Measurements from ENCODE around the gene EYA3.

EYA3 gene

DNA sequence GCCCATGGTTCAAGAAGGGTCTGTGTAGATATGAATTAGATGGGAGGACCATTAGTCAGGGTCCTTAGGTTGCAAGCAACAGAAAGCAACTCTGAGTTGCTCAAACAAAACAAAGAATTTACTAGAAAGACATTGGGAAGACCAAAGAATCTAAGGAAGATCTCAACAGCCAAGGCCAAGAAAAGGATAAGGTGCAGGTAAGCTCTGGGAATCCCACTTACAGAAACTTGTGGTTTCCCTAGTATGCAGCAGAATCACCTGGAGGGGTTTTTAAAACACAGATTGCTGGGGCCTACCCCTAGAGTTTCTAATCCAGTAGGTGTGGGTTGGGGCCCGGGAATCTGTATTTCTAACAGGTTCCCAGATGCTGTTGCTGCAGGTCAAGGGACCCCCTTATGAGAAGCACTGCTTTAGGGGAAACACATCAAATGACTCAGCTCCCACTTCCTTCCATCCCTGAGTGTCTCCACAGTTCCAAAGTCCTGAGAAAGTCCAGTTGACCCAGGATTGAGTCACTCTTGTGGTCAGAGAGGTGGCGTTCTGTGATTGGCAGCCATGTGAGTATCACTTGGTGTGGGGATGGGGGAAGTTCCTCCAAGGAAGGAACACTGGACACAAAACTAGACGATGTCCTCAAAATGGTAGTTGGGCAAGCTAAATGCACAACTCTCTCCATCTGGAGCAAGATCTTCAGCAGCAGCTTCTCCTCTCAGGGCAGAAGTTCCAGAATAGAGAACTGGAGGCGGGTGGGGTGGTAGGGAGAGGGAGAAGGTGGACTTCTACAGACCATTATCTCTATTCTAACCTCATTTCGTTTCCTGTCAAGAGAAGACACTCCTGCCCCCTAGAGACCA lies 24.2 kb upstream of the EYA3 start:
- DNase-seq (ENCODE audit: low spot score): peak; percentile 61

DNA sequence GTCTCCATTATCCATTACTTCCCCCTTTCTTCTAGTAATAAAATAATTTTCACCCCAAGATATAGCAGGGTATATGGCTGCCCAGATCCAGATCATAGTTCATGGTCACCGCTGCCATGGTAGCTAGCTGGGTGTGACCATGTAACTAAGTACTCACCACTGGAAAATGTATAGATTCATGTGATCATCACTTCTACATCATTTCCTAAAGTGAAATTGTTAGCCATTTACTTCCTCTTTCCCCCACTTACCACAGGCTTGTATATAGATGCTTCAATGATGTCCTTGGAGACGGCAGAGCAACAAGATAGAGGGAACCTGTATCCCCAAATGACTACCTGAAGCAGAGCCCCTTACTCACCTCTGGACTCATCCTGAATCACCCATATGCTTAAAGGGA lies 22.7 kb upstream of the EYA3 start:
- no peak for DNase-seq (ENCODE audit: low spot score)

DNA sequence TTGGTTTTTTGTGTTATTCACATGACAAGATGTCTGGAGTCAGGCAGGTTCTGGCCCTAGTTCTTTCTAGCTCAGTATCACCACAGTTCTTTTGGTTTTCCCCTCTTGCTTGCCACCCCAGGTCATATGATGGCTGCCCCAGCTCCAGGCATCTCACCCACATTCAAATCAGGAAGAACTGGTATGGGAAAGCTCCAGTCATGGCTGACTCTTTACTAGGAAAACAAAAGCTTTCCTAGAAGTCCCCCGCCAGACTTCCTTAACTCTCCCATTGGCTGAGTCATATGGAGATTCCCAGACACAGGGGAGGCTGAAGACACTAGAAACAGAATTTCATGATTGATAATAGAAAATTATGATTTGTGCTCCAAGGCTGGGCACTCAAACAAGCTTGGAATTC lies 22.1 kb upstream of the EYA3 start:
- no peak for DNase-seq (ENCODE audit: low spot score)

DNA sequence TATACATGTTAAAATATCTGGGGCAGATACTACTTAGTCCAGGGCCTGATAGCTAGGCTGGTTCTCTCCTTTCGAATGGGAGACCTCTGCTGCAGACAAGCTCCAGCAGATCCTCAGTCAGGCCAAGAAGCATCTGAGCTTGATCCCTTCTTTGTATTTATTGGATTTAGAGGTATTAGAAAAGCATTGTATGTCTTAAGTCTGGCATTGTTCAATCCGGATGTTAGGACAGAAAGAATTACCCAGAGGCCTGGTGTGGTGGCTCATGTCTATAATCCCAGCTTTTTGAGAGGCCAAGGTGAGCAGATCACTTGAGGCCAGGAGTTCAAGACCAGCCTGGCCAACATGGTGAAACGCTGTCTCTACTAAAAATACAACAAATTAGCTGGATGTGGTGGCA lies 21.2 kb upstream of the EYA3 start:
- no peak for DNase-seq (ENCODE audit: low spot score)

DNA sequence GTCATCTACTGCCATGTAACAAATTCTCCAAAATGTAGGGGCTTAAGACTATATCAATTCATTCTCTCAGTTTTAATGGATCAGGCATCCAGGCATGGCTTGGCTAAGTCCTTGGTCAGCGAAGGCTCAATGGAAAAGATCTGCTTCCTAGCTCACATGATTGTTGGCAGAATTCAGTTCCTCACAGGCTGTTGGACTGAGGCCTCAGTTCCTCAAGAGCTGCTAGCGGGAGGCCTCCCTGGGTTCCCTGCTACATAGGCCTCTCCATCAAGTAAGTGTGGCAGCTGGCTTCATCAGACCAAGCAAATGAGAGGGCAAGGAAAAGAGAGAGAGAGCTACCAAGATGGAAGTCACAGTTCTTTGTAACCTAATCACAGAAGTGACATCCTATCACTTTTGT lies 19.6 kb upstream of the EYA3 start:
- DNase-seq (ENCODE audit: low spot score): no peak

DNA sequence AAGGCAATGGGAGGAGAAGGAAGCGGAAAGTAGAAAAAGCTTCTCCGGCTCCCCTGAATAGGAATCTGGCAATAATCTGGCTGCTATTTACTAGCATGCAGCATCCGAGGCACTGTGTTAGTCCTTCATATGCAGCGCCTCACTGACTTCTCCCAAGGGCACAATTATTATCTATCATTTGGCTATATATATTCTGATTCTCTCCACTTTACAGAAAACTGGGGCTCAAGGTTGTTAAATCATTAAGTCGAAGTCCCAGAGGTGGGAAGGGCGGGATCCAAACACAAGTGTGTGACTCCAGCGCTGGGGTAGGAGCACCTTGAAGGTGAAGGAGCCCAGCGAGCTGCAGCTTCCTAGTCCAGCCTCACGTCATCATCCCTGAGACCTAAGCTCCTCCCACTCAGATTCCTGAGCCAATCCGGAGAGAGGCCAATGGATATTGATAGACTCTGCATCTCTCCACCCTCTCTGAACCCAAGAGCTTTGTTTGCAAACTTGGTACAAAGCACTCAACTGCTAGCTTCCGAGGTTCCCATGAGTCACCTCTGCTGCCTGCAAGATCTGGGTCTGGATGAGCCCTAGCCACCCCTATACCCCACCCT lies 16.6 kb upstream of the EYA3 start:
- peak; percentile 96 for DNase-seq (ENCODE audit: low spot score)

DNA sequence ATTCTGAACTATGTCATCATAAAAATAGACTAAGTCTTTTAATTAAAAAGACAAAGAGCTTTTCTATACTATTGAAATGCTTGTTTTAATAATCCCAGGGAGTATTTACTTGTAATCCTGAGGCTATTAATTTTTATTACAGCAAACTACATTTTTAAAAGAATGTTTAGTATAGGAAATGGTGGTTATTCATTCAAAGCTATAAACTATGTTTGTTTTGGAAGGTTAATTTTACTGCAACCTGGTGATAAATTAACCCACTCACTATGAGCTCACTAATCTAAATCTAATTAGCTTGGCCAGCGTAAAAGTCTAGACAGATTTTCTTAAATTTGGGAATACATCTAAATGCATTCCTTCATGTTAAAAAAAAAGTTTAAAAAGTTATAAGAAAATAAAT lies 13.8 kb upstream of the EYA3 start:
- DNase-seq (ENCODE audit: low spot score): no peak

DNA sequence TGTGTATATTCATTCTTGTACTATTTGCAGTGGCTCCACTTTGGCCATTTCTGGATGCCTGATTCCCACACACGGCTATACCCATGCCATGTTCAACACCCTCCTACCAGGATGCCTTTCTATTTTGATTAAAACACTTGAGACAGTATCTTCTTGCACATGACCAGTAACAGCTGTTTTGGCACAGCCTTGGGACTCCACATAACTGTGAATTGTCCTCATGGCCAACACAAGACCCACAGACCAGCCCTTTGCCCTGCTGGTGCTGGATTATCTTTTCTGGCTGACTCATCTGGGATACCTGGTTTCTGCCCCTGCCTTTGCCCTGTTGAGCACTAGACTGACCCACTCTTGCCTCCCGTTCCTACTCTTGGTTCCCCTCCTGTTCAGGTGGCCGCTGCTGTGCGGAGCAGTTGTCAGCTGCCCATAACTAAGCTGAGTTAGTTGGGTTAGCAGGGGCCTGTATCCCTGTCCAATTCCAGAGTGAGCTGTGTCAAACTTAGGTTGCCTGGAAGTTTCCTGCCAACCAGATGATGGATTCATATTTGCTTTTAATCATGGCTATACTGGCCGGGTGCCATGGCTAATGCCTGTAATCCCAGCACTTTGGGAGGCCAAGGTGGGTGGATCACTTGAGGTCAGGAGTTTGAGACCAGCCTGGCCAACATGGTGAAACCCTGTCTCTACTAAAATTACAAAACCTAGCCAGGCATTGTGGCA lies 10.8 kb upstream of the EYA3 start:
- DNase-seq (ENCODE audit: low spot score): no peak

DNA sequence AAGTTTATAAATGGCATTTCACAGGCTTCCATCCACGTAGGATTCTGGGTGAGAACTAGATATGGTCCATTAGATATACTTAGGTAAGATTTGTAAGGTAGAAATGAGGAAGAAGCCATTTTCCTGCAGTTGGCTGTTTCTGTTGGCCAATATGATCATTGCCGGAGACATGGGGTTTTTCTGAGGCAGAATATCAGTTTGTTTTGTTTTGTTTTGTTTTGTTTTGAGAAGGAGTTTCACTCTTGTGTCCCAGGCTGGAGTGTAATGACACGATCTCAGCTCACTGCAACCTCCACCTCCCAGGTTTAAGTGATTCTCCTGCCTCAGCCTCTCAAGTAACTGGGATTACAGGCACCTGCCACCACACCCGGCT lies 8.7 kb upstream of the EYA3 start:
- no peak for DNase-seq (ENCODE audit: low spot score)

DNA sequence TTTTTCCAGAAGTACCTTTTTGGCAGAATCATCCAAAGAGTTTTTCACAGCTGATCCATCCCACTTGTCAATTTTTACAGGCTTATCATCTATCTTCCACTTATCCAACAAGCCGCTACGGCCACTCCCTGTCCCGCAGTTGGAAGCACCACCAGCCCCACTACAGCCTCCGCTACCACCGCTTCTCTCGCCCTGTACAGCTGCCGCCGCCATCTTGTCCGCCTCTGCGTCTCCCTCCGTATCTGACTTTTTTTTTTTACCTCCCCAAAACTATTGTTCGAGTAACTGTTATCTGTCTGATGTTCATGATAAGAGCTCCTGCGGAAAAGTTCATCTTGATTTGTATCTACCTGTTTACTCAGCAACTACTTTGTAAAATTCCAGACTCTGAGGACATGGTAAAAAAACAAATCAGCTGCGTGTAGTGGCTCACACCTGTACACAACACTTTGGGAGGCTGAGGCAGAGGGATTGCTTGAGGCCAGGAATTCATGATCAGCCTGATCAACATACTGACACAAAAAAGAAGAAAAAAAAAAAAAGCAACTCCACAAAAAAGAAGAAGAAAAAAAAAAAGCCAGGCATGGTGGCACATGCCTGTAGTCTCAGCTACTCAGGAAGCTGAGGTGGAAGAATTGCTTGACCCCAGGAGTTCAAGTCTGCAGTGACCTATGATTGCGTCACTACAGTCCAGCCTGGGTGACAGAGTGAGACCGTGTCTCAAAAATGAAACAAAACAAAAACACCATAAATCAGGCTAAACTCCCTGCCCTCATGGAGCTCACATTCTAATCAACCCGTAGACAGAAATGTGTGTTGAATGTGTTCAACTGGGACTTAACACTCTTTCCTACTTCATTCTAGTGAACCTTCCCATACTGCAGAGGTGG lies 8.0 kb upstream of the EYA3 start:
- DNase-seq (ENCODE audit: low spot score): no peak

DNA sequence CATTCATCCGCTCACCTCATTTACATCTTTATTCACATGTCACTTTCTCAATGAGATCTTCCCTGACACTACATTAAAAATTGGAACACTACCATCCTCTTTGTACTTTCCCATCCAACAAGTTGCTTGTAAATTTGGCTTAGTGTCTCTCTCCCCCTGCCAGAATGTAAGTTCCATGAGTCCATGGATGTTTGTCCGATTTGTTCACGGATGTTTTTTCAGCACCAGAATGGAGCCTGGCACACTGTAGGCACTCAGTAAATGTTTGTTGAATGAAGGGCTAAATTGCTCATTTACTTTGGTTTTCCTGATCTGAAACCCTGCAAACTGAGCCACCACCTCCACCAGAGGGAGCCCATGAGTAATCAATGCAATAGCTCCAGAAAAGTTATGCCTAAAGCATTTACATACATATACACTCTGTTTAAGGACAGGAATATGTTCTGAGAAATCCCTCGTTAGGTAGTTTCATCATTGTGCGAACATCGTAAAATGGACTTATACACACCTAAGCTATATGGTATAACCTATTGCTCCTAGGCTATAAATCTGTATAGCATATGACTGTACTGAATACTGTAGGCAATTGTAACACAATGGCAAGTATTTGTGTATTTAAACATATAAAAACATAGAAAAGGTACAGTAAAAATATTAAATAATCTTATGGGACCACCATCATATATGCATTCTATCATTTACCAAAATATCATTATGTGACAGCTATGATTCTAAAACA lies 2.8 kb upstream of the EYA3 start:
- peak; percentile 90 for DNase-seq (ENCODE audit: low spot score)

DNA sequence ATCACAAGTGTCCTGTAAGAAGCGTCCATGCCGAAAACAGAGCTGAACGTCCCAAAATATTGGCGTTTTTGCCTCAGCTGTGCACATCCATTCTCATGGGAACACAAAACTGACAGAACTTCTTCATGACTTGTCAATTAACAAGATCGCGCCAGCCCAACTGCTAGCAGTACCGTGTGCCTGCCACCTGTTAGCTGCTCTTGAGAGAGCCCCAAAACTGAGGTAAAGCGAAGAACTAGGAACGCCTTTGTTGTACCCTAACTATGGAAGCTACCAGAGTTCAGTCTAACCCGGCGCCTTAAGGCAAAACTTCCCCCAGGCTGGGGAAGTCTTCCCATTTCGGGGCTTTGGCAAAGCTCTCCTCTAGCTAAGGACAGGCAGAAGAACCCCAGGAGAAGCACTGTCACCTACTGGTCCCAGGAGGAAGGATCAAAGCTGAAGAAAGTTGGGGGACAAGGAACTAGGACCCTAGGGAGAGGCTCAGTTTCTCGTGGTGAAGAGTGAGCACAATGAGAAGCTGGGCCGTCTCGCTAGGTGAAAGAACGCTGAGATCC lies 719 bp downstream of the EYA3 start:
- DNase-seq (ENCODE audit: low spot score): peak; percentile 54

DNA sequence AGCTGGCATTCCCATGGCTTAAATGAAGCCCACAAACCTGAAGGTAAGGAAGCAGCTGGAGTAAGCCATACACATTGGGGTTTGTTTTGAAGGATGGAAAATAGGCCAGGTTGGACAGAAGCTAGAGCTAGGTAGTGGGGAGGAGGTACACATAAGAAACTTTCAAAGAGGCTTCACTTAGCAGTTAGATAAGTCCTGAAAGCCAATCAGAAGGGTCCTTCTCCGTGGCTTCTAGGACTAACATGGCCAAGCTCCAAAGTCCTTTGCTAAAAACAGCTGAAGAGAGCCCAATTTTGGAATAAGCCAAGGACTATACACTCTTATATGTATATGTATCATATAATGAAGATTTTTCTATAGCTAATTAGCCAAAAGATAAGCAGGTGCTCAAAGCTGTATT lies 1.8 kb downstream of the EYA3 start:
- DNase-seq (ENCODE audit: low spot score): no peak

DNA sequence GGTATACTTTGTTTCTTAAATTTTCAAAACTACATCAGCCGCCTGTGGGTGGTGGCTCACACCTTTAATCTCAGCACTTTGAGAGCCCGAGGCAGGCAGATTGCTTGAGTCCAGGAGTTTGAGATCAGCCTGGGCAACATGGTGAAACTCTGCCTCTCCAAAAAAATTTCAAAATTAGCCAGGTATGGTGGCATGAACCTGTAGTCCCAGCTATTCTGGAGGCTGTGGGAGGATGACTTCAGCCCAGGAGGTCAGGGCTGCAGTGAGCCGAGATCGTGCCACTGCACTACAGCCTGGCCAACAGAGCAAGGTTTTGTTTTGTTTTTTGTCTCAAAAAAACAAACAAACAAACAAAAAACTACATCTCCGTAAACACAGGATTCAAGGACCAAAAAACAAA lies 3.3 kb downstream of the EYA3 start:
- no peak for DNase-seq (ENCODE audit: low spot score)

DNA sequence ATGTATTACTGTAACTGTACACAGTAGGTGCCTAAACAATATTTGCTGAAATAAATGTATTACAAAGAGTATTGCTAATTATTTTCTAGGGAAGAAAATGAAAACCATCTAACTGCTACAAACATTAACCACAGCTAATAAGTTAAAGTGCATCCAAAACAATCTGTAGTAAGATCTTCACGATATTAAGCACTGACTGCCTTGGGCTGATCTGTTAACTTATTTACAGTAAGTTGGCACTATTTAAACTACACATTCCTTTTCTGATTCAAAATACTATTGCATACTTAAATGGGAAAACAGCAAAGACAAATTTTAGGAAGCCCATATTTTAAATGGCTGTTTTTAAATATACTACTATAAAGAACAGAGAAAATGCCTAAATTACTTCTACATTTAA lies 4.5 kb downstream of the EYA3 start:
- DNase-seq (ENCODE audit: low spot score): no peak

DNA sequence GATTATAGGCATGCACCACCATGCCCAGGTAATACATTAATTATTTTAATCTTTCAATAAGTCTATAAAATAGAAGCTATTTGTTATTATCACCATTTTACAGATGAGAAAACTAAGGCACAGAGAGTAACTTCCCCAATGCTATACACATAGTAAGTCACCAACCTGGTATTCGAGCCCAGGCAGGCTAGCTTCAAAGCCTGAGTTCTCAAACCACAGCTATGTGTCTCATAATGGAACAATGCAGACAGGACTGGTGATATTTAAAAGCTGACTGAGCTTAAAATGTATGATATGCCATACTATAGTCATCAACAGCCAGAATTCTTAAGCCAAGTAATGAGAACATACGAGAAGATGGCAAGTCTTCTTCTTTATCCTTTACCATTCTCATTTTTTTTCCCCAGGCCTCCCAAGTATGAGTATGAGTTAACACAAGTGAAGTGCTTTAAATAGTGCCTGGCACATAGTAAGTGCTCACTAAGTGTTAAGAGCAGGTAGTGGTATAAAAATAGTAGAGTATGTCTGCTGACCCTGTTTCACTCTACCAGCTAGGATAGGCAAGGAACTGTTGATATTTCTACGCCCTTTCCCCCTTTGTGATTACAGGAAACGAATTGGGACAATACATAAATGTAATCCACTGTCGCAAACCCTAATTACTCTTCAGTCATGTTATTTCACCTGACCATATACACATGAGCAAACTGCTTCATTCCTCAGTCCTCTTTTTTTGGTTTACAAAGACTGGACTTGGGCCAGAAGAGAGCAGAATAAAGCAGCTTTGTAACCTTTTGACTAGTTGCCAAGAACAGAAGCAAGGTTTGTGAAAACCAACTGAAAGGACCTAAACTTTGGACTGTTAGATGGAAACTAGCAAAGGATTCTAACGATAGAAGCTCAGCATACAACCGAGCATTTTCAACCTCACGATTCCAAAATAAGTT lies 9.5 kb downstream of the EYA3 start:
- DNase-seq (ENCODE audit: low spot score): peak; percentile 80

DNA sequence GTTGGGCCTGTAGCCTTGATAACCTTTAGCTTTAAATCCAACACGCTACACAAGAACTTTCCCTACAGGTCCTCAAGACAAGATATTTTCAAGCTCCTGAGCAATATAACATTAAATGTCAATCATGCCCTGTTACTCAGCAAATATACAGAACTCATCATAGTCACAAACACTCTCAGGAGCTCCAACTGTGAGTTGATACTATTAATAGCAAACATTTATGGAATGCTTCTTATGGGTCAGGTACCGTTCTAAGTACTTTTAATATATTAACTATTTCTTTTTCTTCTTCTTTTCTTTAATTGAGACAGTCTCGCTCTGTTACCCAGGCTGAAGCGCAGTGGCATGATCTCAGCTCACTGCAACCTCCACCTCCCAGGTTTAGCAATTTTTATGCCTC lies 10.1 kb downstream of the EYA3 start:
- DNase-seq (ENCODE audit: low spot score): no peak

DNA sequence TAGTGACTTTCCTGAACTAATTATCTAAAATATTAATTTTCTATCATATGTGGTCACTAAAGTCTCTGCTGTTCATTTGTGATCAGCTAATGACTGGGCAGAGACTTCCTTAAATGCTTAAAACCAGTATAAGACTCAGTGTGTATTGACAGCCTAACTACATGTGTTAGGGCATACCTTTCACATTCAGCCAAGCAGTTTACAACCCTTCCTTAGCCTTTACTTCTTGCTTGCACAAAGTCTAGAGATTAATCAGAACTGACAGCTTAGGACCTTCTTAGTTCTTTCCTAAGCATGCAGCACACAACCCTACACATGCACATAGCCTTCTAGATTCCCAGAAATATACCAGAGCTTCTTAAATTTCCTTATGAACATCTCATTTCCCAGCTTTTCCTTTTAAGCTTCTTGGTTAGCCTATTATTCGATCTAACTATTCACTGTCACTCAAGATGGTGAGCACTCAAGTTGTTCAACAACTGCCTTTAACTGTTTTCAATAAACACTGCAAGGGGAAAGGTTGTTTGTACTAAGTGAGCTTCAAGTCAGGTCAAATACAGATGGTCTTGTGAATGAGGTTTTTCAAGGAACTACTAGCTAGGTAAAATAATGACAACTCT lies 13.4 kb downstream of the EYA3 start:
- no peak for DNase-seq (ENCODE audit: low spot score)

DNA sequence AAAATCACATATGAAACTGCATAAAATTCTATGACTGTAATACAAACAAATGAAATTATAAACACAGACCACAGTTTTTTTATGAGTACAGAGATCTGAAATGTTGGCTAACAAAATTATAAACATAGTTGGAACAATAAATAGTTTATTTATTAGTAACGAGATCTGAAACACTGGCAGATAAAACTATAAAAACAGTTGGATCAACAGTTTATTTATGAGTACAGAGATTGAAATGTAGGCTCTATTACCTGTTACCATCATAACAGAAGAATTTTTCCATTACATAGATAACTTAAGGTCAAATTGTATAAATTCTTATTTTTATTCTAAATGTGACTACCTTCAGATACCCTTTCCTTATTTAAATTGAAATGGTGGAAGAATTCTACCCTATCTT lies 14.5 kb downstream of the EYA3 start:
- DNase-seq (ENCODE audit: low spot score): no peak

DNA sequence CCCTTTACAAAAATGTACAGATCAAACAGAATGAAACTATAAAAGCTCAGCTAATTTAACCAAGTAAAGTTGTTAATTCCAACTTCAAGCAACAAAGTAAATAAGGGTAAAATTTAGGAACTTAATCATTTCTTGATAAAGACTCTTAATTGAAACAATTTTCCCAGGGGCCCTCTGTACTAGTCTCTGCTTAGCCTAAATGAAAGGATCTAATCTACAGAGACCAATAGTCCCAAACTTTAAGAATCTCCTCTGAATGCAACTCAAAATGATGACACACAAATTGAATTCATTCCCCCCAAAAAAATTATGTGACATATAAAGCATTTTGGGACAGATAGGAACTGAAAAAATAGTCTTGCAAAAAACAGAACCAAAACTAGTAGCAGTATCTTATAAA lies 16.6 kb downstream of the EYA3 start:
- no peak for DNase-seq (ENCODE audit: low spot score)
